Measurements from ENCODE around the gene IVL. TPM values are rescaled to one million over a fixed set of nuclear protein-coding genes. Genes with fewer than 3 reads are reported as not detected.

IVL gene
- total RNA-seq, 4 donors from 2014 or later, result not detected

DNA sequence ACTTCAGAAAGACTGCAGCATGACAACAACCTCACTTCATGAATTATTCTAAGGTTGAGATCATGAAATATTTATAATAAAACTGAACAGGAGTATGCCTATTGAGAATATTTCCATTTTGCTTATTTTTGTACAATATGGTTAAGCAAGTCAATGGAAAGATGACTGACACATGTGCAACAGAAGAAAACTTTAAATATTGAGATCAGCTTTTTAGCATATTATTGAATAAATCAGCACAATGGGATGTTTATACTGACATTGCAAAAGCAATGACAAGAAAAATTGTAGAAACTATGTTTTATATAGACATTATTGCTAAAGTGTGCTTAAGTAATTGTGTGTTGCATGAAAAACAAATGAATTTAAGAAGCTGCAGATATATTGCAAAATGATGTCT lies 43.9 kb upstream of the IVL start:
- DNase-seq, result no peak
- intact Hi-C loops (cut with DNase I; ENCODE audit: low total_unique reads), result no loop called here
- no peaks in the 10 kb centered on the region for H3K4me1 ChIP-seq
- no peak overlapping the region for H3K4me3 ChIP-seq
- no peak overlapping the region for H3K27ac ChIP-seq
- TF ChIP-seq, protein P1, sequence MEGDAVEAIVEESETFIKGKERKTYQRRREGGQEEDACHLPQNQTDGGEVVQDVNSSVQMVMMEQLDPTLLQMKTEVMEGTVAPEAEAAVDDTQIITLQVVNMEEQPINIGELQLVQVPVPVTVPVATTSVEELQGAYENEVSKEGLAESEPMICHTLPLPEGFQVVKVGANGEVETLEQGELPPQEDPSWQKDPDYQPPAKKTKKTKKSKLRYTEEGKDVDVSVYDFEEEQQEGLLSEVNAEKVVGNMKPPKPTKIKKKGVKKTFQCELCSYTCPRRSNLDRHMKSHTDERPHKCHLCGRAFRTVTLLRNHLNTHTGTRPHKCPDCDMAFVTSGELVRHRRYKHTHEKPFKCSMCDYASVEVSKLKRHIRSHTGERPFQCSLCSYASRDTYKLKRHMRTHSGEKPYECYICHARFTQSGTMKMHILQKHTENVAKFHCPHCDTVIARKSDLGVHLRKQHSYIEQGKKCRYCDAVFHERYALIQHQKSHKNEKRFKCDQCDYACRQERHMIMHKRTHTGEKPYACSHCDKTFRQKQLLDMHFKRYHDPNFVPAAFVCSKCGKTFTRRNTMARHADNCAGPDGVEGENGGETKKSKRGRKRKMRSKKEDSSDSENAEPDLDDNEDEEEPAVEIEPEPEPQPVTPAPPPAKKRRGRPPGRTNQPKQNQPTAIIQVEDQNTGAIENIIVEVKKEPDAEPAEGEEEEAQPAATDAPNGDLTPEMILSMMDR (IDR thresholded peaks at IDR 0.05), result no peak
- TF ChIP-seq POLR2A (IDR thresholded peaks at IDR 0.05), result no peak
- no peak for TF ChIP-seq EP300 (IDR thresholded peaks at IDR 0.05; ENCODE audit: low read depth)
- no peak for TF ChIP-seq POLR2AphosphoS5 (IDR thresholded peaks at IDR 0.05)
- in situ Hi-C loops (cut with MboI; ENCODE audit: low pct_ligation_motif_present in 1 of 4, low pct_unique_long_range_greater_than_20kb in 1 of 4, low sequenced_read_pairs in 3 of 4), result loop anchor here in 1 of 4 donors (25.0 kb wide), 1 partner anchor 348 kb away; the partner anchor contains the start of genes LELP1 and PRR9
- H3K36me3 ChIP-seq, result no peaks in the 10 kb centered on the region
- H3K9me3 ChIP-seq, result no peaks in the 10 kb centered on the region
- H3K27me3 ChIP-seq, result no peaks in the 10 kb centered on the region

DNA sequence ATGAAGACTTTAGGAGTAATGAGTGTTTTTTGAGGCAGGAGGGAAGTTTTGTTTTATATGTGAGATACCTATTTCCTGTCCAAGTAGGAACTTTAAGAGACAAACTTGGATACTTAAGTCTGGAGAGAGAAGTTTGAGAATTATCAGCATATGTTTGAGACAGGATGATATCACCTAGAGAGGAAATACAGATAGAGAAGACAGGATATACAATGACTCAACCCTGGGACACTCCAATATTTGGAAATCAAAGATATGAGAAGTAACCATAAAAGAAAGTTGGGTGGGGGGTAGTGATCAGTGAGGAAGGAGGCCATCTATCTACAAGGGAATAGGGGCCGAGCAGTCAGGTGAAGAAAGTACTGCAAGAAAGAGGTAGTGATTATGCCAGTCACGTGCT lies 42.0 kb upstream of the IVL start:
- H3K4me3 ChIP-seq, result no peak overlapping the region

DNA sequence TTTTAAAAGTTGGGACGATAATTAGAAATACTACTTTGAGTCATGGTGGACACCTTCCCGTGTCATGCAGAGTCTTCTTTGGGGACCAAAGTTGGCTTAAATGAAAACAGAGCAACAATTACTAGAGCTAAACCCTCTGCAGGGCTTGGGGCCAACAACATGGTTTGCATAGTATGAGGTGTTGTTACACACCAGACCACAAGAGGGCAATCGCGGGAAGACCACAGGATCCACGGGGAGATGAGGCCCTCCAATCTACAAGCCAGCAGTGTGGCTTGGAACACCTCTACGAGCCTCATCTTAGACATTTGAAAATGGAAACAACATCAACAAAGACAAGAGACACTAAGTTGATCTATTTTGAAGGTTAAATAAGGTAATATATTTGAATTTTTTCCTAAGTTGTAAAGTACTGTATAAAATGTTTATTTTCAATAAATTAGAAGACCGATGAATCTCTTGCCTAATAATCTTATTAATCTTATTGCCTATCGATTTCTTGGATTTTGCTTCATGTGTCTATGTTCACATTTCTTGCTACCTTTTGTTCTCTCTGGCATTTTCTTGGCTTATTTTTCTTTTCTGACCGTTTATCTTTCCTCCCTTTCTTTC lies 38.4 kb upstream of the IVL start:
- Histone ChIP-seq H3K27ac (no peak overlapping the region), H3K36me3 (no peaks in the 10 kb centered on the region), H3K4me3 (no peak overlapping the region), H3K4me1 (no peaks in the 10 kb centered on the region), H3K27me3 (no peaks in the 10 kb centered on the region), H3K9me3 (no peaks in the 10 kb centered on the region)
- in situ Hi-C loops (cut with MboI; ENCODE audit: low pct_ligation_motif_present in 1 of 4, low pct_unique_long_range_greater_than_20kb in 1 of 4, low sequenced_read_pairs in 3 of 4) (loop anchor here in 1 of 4 donors (25.0 kb wide), 1 partner anchor 342 kb away; the partner anchor contains the start of genes LELP1 and PRR9), intact Hi-C loops (cut with DNase I; ENCODE audit: low total_unique reads) (no loop called here)
- WGBS, 2 donors (ENCODE audit: low coverage in 1 of 2), result 33 to 36% methylated on average over 9 of the region's 9 CpGs
- TF ChIP-seq POLR2A (IDR thresholded peaks at IDR 0.05), result no peak
- no peak for TF ChIP-seq POLR2AphosphoS5 (IDR thresholded peaks at IDR 0.05)
- TF ChIP-seq EP300 (IDR thresholded peaks at IDR 0.05; ENCODE audit: low read depth), result no peak
- TF ChIP-seq, protein P1 (IDR thresholded peaks at IDR 0.05), result peak; percentile 58 to 78 (median 73)
- DNase-seq, result peak; percentile 60

More for the DNA sequence above, 42.0 kb upstream of the IVL start:
- DNase-seq, result no peak
- in situ Hi-C loops (cut with MboI; ENCODE audit: low pct_ligation_motif_present in 1 of 4, low pct_unique_long_range_greater_than_20kb in 1 of 4, low sequenced_read_pairs in 3 of 4), result loop anchor here in 1 of 4 donors (25.0 kb wide), 1 partner anchor 346 kb away; the partner anchor contains the start of genes LELP1 and PRR9
- Histone ChIP-seq H3K27me3 (no peaks in the 10 kb centered on the region), H3K36me3 (no peaks in the 10 kb centered on the region), H3K9me3 (no peaks in the 10 kb centered on the region), H3K4me1 (no peaks in the 10 kb centered on the region), H3K27ac (no peak overlapping the region)
- intact Hi-C loops (cut with DNase I; ENCODE audit: low total_unique reads), result no loop called here
- WGBS, 2 donors (ENCODE audit: low coverage in 1 of 2), result 71 to 74% methylated on average over 1 to 2 of the region's 2 CpGs
- TF ChIP-seq, protein P1 (IDR thresholded peaks at IDR 0.05), result no peak
- no peak for TF ChIP-seq POLR2A (IDR thresholded peaks at IDR 0.05)

DNA sequence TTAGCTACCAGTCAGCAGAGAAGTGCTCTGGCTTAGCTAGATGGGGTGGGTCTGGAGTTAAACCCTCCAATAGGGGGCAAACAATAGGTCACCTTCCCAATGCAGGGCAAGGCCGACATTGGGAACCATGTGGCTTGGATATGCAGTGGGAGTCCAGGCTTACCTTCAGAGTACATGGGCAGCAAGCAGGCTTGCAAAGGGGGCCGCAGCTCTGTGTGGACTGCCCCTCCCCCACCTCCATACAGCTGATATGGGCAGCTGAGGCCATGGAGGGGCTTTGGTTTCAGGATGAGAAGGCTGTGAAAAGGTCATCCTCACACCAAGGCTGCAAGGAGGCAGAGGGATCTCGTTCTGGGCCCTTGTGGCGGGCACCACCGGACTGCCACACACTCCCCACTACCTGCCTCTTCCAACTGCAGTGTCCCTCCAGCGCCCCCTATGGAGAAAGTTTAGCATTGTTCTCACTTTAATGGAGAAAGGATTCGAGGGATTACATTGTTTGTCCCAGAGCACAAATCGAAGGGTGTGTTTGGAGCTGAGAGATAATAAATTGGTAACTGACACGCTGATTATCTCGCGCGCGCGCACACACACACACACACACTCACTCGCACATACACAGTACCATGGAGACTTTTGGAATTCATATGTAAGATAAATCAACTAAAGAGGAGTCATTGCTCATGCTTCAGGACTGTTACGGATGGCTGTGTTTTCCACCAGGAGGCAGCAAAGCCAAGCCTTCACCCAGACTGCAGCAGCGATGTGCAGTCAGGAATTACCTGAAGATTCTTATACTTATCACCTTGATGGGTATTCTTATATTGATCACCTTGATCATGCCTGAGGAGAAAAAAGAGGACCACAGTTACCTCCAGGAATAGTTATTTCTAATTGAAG lies 37.3 kb upstream of the IVL start:
- 61 to 65% methylated on average over 8 to 17 of the region's 17 CpGs for WGBS, 2 donors (ENCODE audit: low coverage in 1 of 2)
- no peaks in the 10 kb centered on the region for H3K9me3 ChIP-seq
- H3K4me3 ChIP-seq, result no peak overlapping the region
- DNase-seq, result no peak
- intact Hi-C loops (cut with DNase I; ENCODE audit: low total_unique reads) (no loop called here), in situ Hi-C loops (cut with MboI; ENCODE audit: low pct_ligation_motif_present in 1 of 4, low pct_unique_long_range_greater_than_20kb in 1 of 4, low sequenced_read_pairs in 3 of 4) (loop anchor here in 1 of 4 donors (25.0 kb wide), 1 partner anchor 341 kb away; the partner anchor contains the start of genes LELP1 and PRR9)
- no peaks in the 10 kb centered on the region for H3K36me3 ChIP-seq
- TF ChIP-seq, protein P1 (IDR thresholded peaks at IDR 0.05), result peak in 2 of 5 experiments; percentile 16 to 17
- TF ChIP-seq EP300 (IDR thresholded peaks at IDR 0.05; ENCODE audit: low read depth), result no peak
- no peaks in the 10 kb centered on the region for H3K27me3 ChIP-seq
- no peaks in the 10 kb centered on the region for H3K4me1 ChIP-seq
- H3K27ac ChIP-seq, result no peak overlapping the region
